Measurements from ENCODE around the gene UBE2E1. TPM values are rescaled to one million over a fixed set of nuclear protein-coding genes. Genes with fewer than 3 reads are reported as not detected.

The UBE2E1 gene
- total RNA-seq, 8 experiments from 2014 or later = 89.3 to 206 (median 112) TPM

DNA sequence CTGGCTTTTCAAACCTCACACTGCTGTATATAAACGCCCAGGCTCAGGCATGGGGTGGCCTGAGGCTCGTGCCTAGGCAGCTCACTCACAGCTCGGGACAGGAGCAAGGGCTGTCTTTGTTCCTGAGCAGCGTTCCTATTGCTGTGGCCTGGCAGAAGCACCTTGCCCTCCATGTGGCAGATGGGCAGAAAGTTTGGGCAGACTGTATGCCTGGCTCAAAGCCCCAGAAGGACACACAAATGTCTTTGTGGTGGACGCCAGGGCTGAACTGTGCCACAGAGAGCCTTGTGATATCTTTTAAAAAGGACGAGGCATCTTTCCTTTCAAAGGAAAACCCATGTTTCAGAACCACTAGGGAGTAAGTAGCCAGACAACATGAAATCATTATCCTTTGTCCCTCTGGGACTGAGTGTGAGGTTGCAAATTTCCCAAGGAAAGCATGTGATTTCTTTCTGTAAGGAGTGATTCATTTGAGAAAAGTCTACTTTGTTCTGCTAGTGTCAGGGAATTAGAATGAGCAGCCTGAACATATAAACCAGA lies 29.3 kb upstream of the UBE2E1 start:
- in situ Hi-C loops (cut with MboI; ENCODE audit: low pct_unique_long_range_greater_than_20kb in 2 of 9, low sequenced_read_pairs in 9 of 9, unreplicated experiment in 9 of 9) = no loop called here
- WGBS, 10 experiments = 5 to 28% (median 23%) methylated on average over 2 to 6 of the region's 6 CpGs; no CpG with 5 or more reads in 5 of the 10 experiments
- Histone ChIP-seq H3K4me1 (replicated peaks in 1 of 2) (peaks cover 11 to 14% of the 10 kb centered on the region in 2 donors), H3K27ac (peak overlapping the region; percentile 15 to 56), H3K4me3 (no peak overlapping the region)
- peak; percentile 49 to 99 (median 96) for ATAC-seq (replicated peaks in 6 of 8)

DNA sequence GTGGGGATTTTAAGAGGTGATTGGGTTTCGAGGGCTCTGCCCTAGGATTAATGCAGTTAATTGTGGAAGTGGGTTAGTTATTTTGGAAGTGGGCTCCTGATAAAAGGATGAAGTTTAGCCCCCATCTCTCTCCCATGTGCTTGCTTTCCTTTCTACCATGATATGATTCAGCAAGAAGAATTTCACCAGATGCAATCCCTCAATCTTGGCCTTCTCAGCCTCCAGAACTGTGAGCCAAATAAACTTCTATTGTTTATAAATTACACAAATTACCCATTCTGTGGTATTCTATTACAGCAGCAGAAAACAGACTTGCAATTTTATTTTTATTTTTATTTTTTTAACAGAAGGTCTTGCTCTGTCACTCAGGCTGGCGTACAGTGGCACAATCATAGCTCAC lies 27.3 kb upstream of the UBE2E1 start:
- WGBS, 10 experiments = 53 to 100% (median 91%) methylated on average over 1 to 2 of the region's 2 CpGs; no CpG with 5 or more reads in 1 of the 10 experiments
- in situ Hi-C loops (cut with MboI; ENCODE audit: low pct_unique_long_range_greater_than_20kb in 2 of 9, low sequenced_read_pairs in 9 of 9, unreplicated experiment in 9 of 9) = no loop called here
- no peak overlapping the region for H3K27ac ChIP-seq
- H3K4me3 ChIP-seq = no peak overlapping the region
- ATAC-seq (replicated peaks in 6 of 8) = no peak
- H3K4me1 ChIP-seq (replicated peaks in 1 of 2) = peaks cover 11 to 14% of the 10 kb centered on the region in 2 donors

DNA sequence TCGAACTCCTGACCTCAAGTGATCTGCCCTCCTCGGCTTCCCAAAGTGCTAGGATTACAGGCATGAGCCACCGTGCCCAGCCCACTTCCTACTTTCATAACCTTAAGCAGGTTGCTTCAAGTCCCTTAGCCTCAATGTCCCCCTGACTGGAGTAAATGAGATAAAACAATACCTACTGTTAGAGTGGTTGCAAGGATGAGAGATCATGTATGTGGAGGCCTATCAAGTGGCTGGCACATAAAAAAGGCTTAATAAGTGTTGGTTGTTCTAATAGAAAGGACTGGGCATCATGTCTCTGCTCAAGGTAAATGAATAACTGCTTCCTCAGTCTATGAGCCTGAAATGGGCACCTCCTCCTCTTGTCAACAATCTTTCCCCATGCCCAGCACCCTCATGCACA lies 25.9 kb upstream of the UBE2E1 start:
- in situ Hi-C loops (cut with MboI; ENCODE audit: low pct_unique_long_range_greater_than_20kb in 2 of 9, low sequenced_read_pairs in 9 of 9, unreplicated experiment in 9 of 9) = no loop called here
- WGBS, 10 experiments = 50 to 100% (median 73%) methylated on average over 1 to 3 of the region's 3 CpGs; no CpG with 5 or more reads in 6 of the 10 experiments
- H3K27ac ChIP-seq = no peak overlapping the region
- ATAC-seq (replicated peaks in 6 of 8) = no peak
- H3K4me3 ChIP-seq = no peak overlapping the region
- H3K4me1 ChIP-seq (replicated peaks in 1 of 2) = peaks cover 11 to 14% of the 10 kb centered on the region in 2 donors

DNA sequence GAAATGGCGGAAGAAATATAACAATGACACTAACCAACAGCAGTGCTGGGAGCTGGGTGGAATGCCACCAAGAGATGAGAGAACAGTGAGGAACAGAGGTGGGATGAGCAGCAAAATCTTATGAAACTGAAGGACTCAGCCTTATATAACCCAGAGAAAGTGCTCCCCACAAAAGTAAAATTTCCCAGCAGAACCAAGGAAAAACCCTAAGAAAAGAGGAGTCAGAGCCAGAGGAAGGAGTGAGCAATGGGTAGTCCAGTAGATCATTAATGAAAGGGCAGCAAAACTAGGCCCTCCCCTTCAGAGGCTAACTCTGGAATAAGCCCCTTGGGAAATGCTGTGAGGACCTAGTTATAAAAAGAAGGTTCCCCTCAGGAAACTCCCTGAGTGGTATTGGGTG lies 24.7 kb upstream of the UBE2E1 start:
- Histone ChIP-seq H3K4me1 (replicated peaks in 1 of 2) (peaks cover 11 to 13% of the 10 kb centered on the region in 2 donors), H3K27ac (no peak overlapping the region), H3K4me3 (no peak overlapping the region)
- WGBS, 10 experiments = 71 to 100% (median 89%) methylated on average over 1 of the region's 1 CpG; no CpG with 5 or more reads in 2 of the 10 experiments
- no peak for ATAC-seq (replicated peaks in 6 of 8)
- in situ Hi-C loops (cut with MboI; ENCODE audit: low pct_unique_long_range_greater_than_20kb in 2 of 9, low sequenced_read_pairs in 9 of 9, unreplicated experiment in 9 of 9) = no loop called here

DNA sequence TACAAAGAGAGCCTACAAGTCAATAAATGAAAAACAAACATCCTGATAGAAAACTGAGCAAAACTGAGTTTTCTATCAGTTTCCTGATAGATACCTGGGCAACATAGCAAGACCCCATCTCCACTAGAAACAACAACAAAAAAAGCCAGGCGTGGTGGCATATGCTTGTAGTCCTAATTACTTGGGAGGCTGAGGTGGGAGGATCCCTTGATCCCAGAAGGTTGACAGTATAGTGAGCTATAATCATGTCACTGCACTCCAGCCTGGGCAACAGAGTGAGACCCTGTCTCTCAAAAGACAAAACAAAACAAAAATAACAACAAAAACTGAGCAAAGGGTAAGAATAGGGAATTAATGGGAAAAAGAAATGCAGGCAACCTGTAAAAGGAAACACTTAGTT lies 23.9 kb upstream of the UBE2E1 start:
- H3K4me1 ChIP-seq (replicated peaks in 1 of 2) = peaks cover 5% of the 10 kb centered on the region in 2 donors
- 17 to 100% (median 85%) methylated on average over 1 of the region's 1 CpG; no CpG with 5 or more reads in 2 of the 10 experiments for WGBS, 10 experiments
- in situ Hi-C loops (cut with MboI; ENCODE audit: low pct_unique_long_range_greater_than_20kb in 2 of 9, low sequenced_read_pairs in 9 of 9, unreplicated experiment in 9 of 9) = no loop called here

DNA sequence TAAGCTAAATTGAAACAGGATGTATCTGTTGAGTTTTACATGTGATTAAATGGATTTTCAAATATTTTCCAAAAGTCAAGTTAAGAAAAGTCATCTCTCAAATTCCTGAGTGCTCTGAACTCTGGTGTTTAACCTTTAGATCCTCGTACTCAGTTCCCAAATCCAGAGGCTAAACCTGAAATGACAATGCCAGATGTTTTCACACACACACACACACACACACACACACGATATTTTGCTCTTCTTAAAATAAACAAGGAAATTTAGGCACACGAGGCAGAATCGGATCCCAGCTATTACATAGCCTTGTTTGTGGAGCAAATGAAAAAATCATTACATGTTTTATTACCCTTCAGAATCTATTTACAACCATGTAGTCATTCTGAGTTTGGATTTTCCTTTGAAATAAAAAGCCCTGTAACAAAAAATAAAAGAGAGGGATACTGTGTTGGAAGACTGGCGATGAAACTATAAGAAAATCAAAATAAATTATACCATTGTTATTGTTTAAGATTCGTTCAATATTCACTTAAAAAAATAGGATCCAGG lies 20.6 kb upstream of the UBE2E1 start:
- 15 to 85% (median 75%) methylated on average over 3 to 6 of the region's 6 CpGs for WGBS, 10 experiments
- Histone ChIP-seq H3K4me1 (replicated peaks in 1 of 2) (no peaks in the 10 kb centered on the region), H3K4me3 (no peak overlapping the region), H3K27ac (no peak overlapping the region)
- in situ Hi-C loops (cut with MboI; ENCODE audit: low pct_unique_long_range_greater_than_20kb in 2 of 9, low sequenced_read_pairs in 9 of 9, unreplicated experiment in 9 of 9) = no loop called here
- ATAC-seq (replicated peaks in 6 of 8) = no peak

More for the DNA sequence above, 23.9 kb upstream of the UBE2E1 start:
- Histone ChIP-seq H3K4me3 (no peak overlapping the region), H3K27ac (no peak overlapping the region)
- ATAC-seq (replicated peaks in 6 of 8) = no peak

DNA sequence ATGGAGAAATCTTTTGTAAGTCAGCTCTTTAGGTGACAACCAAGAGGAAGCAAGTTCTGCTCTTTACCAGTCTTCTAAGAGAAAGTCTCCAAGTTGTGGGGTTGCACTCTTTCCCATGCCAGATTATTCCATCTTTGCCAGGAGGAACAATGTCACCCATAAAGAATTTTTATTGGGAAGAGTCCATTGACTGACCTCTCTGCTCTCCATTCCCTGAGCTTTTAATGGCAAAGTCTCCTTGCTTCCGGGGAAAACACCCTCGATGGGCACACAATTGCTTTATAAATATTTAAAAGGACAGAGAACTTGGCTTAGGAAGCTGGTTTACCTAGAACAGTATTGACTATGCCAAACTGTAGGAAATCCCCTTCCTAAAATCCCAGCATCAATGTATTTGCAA lies 19.9 kb upstream of the UBE2E1 start:
- in situ Hi-C loops (cut with MboI; ENCODE audit: low pct_unique_long_range_greater_than_20kb in 2 of 9, low sequenced_read_pairs in 9 of 9, unreplicated experiment in 9 of 9) = no loop called here
- WGBS, 10 experiments = 63 to 85% (median 78%) methylated on average over 1 to 2 of the region's 2 CpGs; no CpG with 5 or more reads in 3 of the 10 experiments
- ATAC-seq (replicated peaks in 6 of 8) = no peak
- no peak overlapping the region for H3K27ac ChIP-seq
- no peaks in the 10 kb centered on the region for H3K4me1 ChIP-seq (replicated peaks in 1 of 2)
- no peak overlapping the region for H3K4me3 ChIP-seq

DNA sequence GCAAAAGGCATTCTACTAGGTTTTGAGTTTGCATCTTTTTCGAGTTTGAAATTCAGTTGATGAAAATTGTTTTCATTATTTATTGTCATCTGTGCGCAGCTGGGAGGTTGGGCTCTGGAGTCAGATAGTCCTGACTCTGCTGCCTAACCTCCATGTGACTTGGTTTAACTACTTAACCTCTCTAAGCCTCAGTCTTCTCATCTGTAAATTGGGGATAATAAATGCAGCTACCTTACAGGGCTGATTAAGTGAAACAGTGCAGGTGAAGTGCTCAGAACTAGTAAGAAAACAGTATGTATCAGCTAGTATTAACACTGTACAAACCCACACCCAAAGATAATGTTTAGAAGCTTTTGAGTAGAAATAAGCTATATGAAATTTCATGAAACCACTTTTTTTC lies 14.1 kb upstream of the UBE2E1 start:
- ATAC-seq (replicated peaks in 6 of 8) = no peak
- 45 to 100% (median 83%) methylated on average over 1 to 2 of the region's 2 CpGs; no CpG with 5 or more reads in 3 of the 10 experiments for WGBS, 10 experiments
- H3K4me3 ChIP-seq = no peak overlapping the region
- no peaks in the 10 kb centered on the region for H3K4me1 ChIP-seq (replicated peaks in 1 of 2)
- in situ Hi-C loops (cut with MboI; ENCODE audit: low pct_unique_long_range_greater_than_20kb in 2 of 9, low sequenced_read_pairs in 9 of 9, unreplicated experiment in 9 of 9) = no loop called here
- no peak overlapping the region for H3K27ac ChIP-seq

DNA sequence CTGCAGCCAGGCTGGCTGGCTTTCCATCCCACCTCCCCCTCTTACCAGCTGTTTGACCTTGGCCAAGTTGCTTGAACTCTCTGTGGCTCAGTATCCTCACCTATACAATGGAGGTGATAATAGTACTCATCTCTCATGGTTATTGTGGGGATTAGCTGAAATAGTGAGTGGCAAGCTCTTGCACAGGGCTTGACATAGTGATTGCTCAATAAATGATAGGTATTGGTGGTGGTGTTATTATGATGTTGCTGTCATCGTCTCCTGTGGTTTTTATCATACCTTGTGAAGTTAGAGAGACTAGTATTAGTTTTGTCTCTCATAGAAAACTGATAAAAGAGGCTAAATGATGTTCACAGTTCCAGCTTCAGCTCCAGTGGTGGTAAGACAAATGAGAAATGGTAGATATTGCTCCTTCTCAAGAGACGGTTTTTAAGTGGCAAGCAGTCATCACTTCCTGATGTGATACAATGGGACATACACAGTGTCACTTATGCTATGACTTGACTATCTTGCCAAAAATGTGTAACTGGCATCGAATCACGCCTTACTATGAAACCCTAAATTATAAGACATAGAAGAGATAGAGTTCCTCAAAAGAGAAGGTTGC lies 12.1 kb upstream of the UBE2E1 start:
- no peak for ATAC-seq (replicated peaks in 6 of 8)
- Histone ChIP-seq H3K4me3 (no peak overlapping the region), H3K27ac (no peak overlapping the region), H3K4me1 (replicated peaks in 1 of 2) (no peaks in the 10 kb centered on the region)
- 62 to 100% (median 91%) methylated on average over 2 to 4 of the region's 4 CpGs for WGBS, 10 experiments
- in situ Hi-C loops (cut with MboI; ENCODE audit: low pct_unique_long_range_greater_than_20kb in 2 of 9, low sequenced_read_pairs in 9 of 9, unreplicated experiment in 9 of 9) = no loop called here

DNA sequence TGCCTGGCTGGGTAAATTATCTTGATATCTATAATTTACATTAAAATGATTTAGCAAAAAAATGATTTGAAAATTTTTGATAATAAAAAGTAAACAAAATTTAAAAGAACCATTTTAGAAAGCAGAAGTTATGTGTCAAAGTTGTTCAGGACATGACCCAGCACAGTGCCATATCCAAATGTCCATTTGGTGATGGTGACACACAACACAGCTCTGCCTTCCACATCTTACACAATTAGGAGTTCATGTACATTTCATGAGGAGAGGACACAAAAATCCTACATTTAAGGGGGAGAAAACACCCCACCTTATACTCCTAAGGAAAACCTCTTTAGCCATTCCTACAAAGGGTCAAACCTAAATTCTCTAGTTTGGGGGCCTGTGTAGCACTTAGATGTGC lies 10.7 kb upstream of the UBE2E1 start:
- Histone ChIP-seq H3K27ac (no peak overlapping the region), H3K4me1 (replicated peaks in 1 of 2) (no peaks in the 10 kb centered on the region), H3K4me3 (no peak overlapping the region)
- in situ Hi-C loops (cut with MboI; ENCODE audit: low pct_unique_long_range_greater_than_20kb in 2 of 9, low sequenced_read_pairs in 9 of 9, unreplicated experiment in 9 of 9) = no loop called here
- ATAC-seq (replicated peaks in 6 of 8) = no peak

DNA sequence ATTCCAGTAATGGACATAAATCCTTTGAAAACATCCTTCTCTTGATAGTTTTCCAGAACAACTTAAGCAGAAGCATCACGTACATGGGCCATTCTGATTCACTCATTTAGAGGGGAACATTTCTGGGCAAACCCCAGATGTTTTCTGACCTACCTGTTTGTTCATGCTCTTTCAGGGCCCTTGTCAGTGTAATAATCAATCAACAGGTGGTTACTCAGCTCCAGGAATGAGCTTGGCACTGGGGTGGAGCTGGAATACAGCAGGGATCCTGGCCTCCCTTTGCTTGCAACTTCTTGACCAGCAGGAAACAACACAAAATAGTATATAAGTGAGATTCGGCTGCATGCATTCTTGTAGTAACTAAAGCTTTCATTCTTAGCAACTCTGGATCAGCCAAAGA lies 9.2 kb upstream of the UBE2E1 start:
- no peaks in the 10 kb centered on the region for H3K4me1 ChIP-seq (replicated peaks in 1 of 2)
- 89 to 100% (median 100%) methylated on average over 1 to 2 of the region's 2 CpGs; no CpG with 5 or more reads in 3 of the 10 experiments for WGBS, 10 experiments
- no peak for ATAC-seq (replicated peaks in 6 of 8)
- no peak overlapping the region for H3K27ac ChIP-seq
- in situ Hi-C loops (cut with MboI; ENCODE audit: low pct_unique_long_range_greater_than_20kb in 2 of 9, low sequenced_read_pairs in 9 of 9, unreplicated experiment in 9 of 9) = no loop called here
- no peak overlapping the region for H3K4me3 ChIP-seq

DNA sequence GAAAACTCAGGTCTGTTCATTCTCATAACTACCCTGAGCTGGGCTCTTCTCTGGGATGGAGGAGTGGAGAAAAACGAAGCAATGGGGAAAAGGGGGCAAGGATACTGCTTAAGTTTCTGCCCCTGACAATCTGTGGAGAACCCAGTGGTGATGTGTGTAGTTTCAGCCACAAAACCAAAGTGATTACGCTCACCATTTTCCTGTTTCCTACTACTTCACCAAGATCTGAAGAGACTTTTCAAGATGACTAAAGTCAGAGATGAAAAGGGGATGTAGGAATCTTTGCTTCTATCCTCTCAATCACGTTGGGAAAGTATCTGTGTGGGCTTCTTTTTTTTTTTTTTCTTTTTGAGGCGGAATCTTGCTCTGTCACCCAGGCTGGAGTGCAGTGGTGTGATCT lies 8.3 kb upstream of the UBE2E1 start:
- no peaks in the 10 kb centered on the region for H3K4me1 ChIP-seq (replicated peaks in 1 of 2)
- in situ Hi-C loops (cut with MboI; ENCODE audit: low pct_unique_long_range_greater_than_20kb in 2 of 9, low sequenced_read_pairs in 9 of 9, unreplicated experiment in 9 of 9) = no loop called here
- 0 to 88% (median 83%) methylated on average over 1 to 4 of the region's 4 CpGs; no CpG with 5 or more reads in 1 of the 10 experiments for WGBS, 10 experiments
- no peak overlapping the region for H3K27ac ChIP-seq
- H3K4me3 ChIP-seq = no peak overlapping the region
- no peak for ATAC-seq (replicated peaks in 6 of 8)

DNA sequence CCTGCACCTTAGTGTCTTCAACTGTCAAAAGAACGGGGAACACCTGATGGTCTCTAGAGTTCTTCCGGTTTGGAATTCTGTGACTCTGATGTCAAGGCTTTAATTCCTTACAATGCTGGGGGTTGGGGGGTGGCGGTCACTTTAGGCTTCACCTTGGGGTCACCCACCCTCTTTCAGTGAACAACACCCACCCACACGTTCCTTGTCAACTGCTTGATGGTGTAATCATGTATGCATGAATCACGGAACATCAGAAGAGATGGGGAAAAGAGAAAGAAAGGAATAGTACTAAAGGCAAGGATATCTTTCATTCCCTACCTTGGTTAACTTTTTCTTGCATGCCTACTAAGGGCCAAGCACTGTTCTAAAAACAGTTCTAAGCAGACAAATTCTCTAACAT lies 7.3 kb upstream of the UBE2E1 start:
- in situ Hi-C loops (cut with MboI; ENCODE audit: low pct_unique_long_range_greater_than_20kb in 2 of 9, low sequenced_read_pairs in 9 of 9, unreplicated experiment in 9 of 9) = no loop called here
- Histone ChIP-seq H3K27ac (no peak overlapping the region), H3K4me3 (no peak overlapping the region), H3K4me1 (replicated peaks in 1 of 2) (no peaks in the 10 kb centered on the region)
- ATAC-seq (replicated peaks in 6 of 8) = no peak
- WGBS, 10 experiments = 50 to 100% (median 88%) methylated on average over 1 to 3 of the region's 5 CpGs; no CpG with 5 or more reads in 3 of the 10 experiments

DNA sequence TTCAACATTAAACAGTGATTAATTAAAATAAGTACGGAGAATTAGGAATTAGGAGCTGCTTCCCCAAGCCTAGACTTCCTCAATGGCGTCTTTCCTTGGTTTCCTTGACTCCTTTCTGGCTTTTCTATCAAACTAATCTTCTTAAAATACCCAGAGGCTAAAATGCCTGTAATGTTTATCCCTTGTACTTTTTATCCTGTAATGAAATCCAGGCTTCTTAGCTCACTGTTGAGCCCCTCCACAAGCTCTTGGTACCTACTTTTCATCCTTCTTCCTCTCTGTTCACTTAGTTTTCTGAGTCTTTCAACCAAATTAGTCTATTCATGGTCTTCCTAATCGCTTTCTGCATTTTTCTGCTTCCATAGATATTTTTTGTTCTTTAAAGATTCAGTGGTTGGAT lies 6.9 kb upstream of the UBE2E1 start:
- 46 to 100% (median 84%) methylated on average over 1 to 3 of the region's 3 CpGs for WGBS, 10 experiments
- no peak for ATAC-seq (replicated peaks in 6 of 8)
- H3K27ac ChIP-seq = no peak overlapping the region
- in situ Hi-C loops (cut with MboI; ENCODE audit: low pct_unique_long_range_greater_than_20kb in 2 of 9, low sequenced_read_pairs in 9 of 9, unreplicated experiment in 9 of 9) = no loop called here
- no peaks in the 10 kb centered on the region for H3K4me1 ChIP-seq (replicated peaks in 1 of 2)
- H3K4me3 ChIP-seq = no peak overlapping the region
